ENCODE results near the gene PKIB.

GRCh38 chr6:122647765-122648164, 37.6 kb downstream of the PKIB start:
- TF ChIP-seq POLR2A (IDR thresholded peaks at IDR 0.05; ENCODE audit: low read length) (no peak), GATA1 (IDR thresholded peaks at IDR 0.05; ENCODE audit: low read depth, low read length) (no peak)

All from erythroblast (primary cell).